Left hindlimb (tissue), 1 donor: Measurements from ENCODE around the gene THSD7A.

Experiments
- DNase-seq: peaks from one replicate; pipeline ENCODE4 v3.0.0-alpha.2; 2018

Gene THSD7A

GRCh38 chr7:11379641-11380040, 452.4 kb downstream of the THSD7A start:
- DNase-seq, result no peak

- no peak for DNase-seq
Observed at GRCh38 chr7:11376529-11376928, 455.5 kb downstream of the THSD7A start.

GRCh38 chr7:11374629-11375028, 457.4 kb downstream of the THSD7A start:
- DNase-seq, result no peak

GRCh38 chr7:11373546-11374142, 458.4 kb downstream of the THSD7A start:
- DNase-seq, result no peak

- DNase-seq, result no peak
Observed at GRCh38 chr7:11369696-11370095, 462.3 kb downstream of the THSD7A start.

GRCh38 chr7:11366118-11366517, 465.9 kb downstream of the THSD7A start:
- DNase-seq, result no peak

GRCh38 chr7:11358637-11359036, 473.4 kb downstream of the THSD7A start:
- DNase-seq, result no peak

GRCh38 chr7:11355399-11356005, 476.5 kb downstream of the THSD7A start:
- DNase-seq, result no peak

GRCh38 chr7:11346302-11346701, 485.7 kb downstream of the THSD7A start:
- no peak for DNase-seq

- no peak for DNase-seq
Observed at GRCh38 chr7:11345621-11346020, 486.4 kb downstream of the THSD7A start.

- no peak for DNase-seq
Observed at GRCh38 chr7:11343818-11344413, 488.1 kb downstream of the THSD7A start.

- no peak for DNase-seq
Observed at GRCh38 chr7:11343136-11343535, 488.9 kb downstream of the THSD7A start.

- DNase-seq, result no peak
Observed at GRCh38 chr7:11341285-11341944, 490.6 kb downstream of the THSD7A start.

- no peak for DNase-seq
Observed at GRCh38 chr7:11336432-11336831, 495.6 kb downstream of the THSD7A start.

- no peak for DNase-seq
Observed at GRCh38 chr7:11335947-11336346, 496.1 kb downstream of the THSD7A start.

- no peak for DNase-seq
Observed at GRCh38 chr7:11332865-11333228, 499.2 kb downstream of the THSD7A start.

- no peak for DNase-seq
Observed at GRCh38 chr7:11332186-11332864, 499.7 kb downstream of the THSD7A start.

GRCh38 chr7:11331128-11332102, 500.6 kb downstream of the THSD7A start:
- DNase-seq, result no peak

GRCh38 chr7:11330717-11331116, 501.3 kb downstream of the THSD7A start:
- DNase-seq, result no peak

- DNase-seq, result no peak
Observed at GRCh38 chr7:11330208-11330607, 501.8 kb downstream of the THSD7A start.

- DNase-seq, result no peak
Observed at GRCh38 chr7:11329626-11330025, 502.4 kb downstream of the THSD7A start.

GRCh38 chr7:11328309-11328708, 503.7 kb downstream of the THSD7A start:
- no peak for DNase-seq
